GM20000 (cell line): ENCODE results near the gene CRYBG3.
"Not testable (repeated sequence)": the region's sequence is repeated elsewhere in the genome, so short reads cannot be mapped to it uniquely, and the experiment has no call there.

Experiments used
- DNase-seq: peaks from one replicate; pipeline ENCODE4 v3.0.0; 2012; ENCODE audit warnings: low spot score
- CTCF ChIP-seq: IDR thresholded peaks from 2 replicates; pipeline ENCODE4 v1.5.1; 2012; ENCODE audit warnings: mild to moderate bottlenecking, control low read depth; ENCODE audit errors: extremely low read depth, missing control alignments

The CRYBG3 gene

GRCh38 chr3:97823046-97824004 is 1.5 kb downstream of the CRYBG3 start:
- no peak for DNase-seq
- no peak for TF ChIP-seq CTCF

DNA sequence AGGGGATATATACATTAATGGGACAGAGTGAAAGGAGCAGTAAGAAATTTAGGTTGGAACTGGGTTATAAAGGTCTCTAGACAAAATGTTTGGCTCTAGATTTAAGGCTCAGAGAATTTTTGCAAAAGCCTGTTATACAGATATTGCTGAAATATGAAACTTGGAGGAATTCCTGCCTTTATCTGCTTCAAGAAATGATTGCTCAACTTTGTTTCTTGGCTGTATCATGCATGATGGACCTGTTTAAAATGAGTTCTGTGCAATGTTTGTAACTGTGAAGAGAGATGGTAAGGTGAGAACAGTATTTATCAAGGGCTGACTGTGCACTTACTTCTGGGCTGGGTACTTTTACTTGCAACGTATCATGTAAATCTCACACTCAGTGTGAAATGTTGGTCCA is 3.3 kb downstream of the CRYBG3 start:
- no peak for DNase-seq

GRCh38 chr3:97827741-97828471 is 6.1 kb downstream of the CRYBG3 start:
- TF ChIP-seq CTCF, result no peak
- DNase-seq, result no peak

More for the DNA sequence above, 3.3 kb downstream of the CRYBG3 start:
- TF ChIP-seq CTCF, result no peak

DNA sequence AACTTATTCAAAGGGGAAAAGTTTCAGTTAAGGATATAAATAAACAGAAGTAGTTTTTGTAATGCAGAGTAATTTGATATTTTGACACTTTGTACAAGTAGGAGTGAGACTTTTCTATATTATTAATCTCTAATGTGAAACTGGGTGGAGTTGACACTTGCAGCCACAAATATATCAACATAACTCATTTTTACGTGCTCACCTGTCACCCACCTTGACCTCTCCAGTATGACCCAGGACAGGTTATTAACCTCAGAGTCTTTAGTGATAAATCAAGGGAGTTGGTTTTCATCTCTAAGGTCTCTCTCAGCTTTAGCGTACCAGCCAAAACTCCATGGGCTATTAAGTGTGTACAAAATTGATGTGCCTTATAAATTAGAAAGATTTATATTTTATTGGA is 7.4 kb downstream of the CRYBG3 start:
- no peak for DNase-seq
- no peak for TF ChIP-seq CTCF

DNA sequence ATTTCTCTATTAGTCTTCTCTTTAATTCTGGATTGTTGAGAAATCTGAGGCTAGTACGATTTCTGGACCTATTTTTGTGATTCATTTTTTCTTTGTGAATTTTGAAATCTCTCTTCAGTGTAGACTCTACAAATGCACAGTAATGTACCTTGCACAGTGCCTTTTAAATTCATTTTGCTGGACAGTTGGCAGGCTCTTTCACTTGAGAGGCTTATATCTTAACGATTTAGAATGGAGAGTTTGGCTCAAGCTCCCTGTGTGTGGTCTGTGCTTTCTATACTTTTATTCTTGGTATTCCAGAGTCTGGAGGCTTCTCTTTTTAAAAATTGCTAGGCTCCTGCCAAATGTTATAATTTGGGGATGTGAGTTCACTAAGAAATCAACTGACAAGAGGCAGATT is 8.8 kb downstream of the CRYBG3 start:
- TF ChIP-seq CTCF, result no peak

DNA sequence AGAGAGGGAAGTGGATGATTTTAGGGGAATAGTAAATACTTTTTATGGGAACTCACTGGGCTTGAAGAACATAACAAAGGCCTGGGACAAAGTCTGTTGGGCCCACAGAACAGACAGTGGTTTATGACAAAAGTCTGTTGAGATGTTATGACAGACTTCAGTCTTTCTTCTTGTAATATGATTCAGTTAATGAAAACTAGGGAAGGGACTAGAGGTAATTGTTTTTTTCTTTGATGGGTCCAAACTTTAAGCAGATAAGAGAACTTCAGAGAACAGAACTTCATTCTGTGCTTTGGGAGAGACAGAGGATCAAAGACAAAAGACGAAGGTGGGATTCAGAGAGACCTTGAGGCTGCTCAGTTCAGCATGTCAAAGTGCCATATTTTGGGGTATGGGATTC is 9.3 kb downstream of the CRYBG3 start:
- TF ChIP-seq CTCF, result no peak
- DNase-seq, result no peak

More for the DNA sequence above, 8.8 kb downstream of the CRYBG3 start:
- DNase-seq, result no peak

GRCh38 chr3:97833184-97833583 is 11.4 kb downstream of the CRYBG3 start:
- not testable (repeated sequence) for DNase-seq
